ENCODE measurements around the gene DUSP6. TPM values are rescaled to one million over a fixed set of nuclear protein-coding genes. Genes with fewer than 3 reads are reported as not detected.
A peak's percentile ranks its signal among the peaks of the same experiment; 100 is the strongest.

DUSP6 gene
- total and polyA plus RNA-seq, 2 donors (not counting 1 experiment from before 2014, with no cell fraction given), result 7.0 to 50.0 TPM

- Histone ChIP-seq H3K27me3 (ENCODE audit: control insufficient read depth, insufficient read depth, low read length) (no peaks in the 10 kb centered on the region), H3K36me3 (ENCODE audit: control insufficient read depth, insufficient read depth, low read length) (no peaks in the 10 kb centered on the region), H3K4me2 (ENCODE audit: extremely low read depth, insufficient read depth, low read length) (no peak overlapping the region), H4K20me1 (ENCODE audit: control insufficient read depth, extremely low read depth, insufficient read depth, low read length) (no peaks in the 10 kb centered on the region), H3K4me3 (replicated peaks in 1 of 4; ENCODE audit: control extremely low read depth in 1 of 4, insufficient read depth in 1 of 4, low read depth in 3 of 4, low read length in 4 of 4) (no peak overlapping the region), H3K79me2 (ENCODE audit: control insufficient read depth, insufficient read depth, low read length) (no peaks in the 10 kb centered on the region), H3K9me3 (ENCODE audit: control insufficient read depth, insufficient read depth, low read depth, low read length) (no peaks in the 10 kb centered on the region), H3K4me1 (ENCODE audit: control insufficient read depth, extremely low read depth, insufficient read depth, low read length) (peaks cover 11% of the 10 kb centered on the region), H3K27ac (ENCODE audit: insufficient read depth, low read length) (peak overlapping the region; percentile 11), H3K9ac (ENCODE audit: insufficient read depth, low read length) (no peak overlapping the region), H2AFZ (ENCODE audit: low read length) (no peak overlapping the region)
- DNase-seq (ENCODE audit: low read depth in 2 of 2), result no peak
- no peak for TF ChIP-seq EZH2 (IDR thresholded peaks at IDR 0.05; ENCODE audit: low read length, missing control alignments)
- no peak for TF ChIP-seq CTCF (conservative IDR thresholded peaks at IDR 0.05 in 1 of 2, IDR thresholded peaks at IDR 0.05 in 1 of 2; ENCODE audit: low read depth in 1 of 2, low read length in 2 of 2)
Observed at GRCh38 chr12:89391726-89392336, 39.5 kb upstream of the DUSP6 start.

GRCh38 chr12:89390802-89391673 lies 38.7 kb upstream of the DUSP6 start:
- H3K9me3 ChIP-seq (ENCODE audit: control insufficient read depth, insufficient read depth, low read depth, low read length), result no peaks in the 10 kb centered on the region
- H3K4me2 ChIP-seq (ENCODE audit: extremely low read depth, insufficient read depth, low read length), result no peak overlapping the region
- H3K4me3 ChIP-seq (replicated peaks in 1 of 4; ENCODE audit: control extremely low read depth in 1 of 4, insufficient read depth in 1 of 4, low read depth in 3 of 4, low read length in 4 of 4), result no peak overlapping the region
- peak; percentile 47 to 88 for DNase-seq (ENCODE audit: low read depth in 2 of 2)
- no peak overlapping the region for H3K9ac ChIP-seq (ENCODE audit: insufficient read depth, low read length)
- H3K27me3 ChIP-seq (ENCODE audit: control insufficient read depth, insufficient read depth, low read length), result no peaks in the 10 kb centered on the region
- no peaks in the 10 kb centered on the region for H4K20me1 ChIP-seq (ENCODE audit: control insufficient read depth, extremely low read depth, insufficient read depth, low read length)
- no peaks in the 10 kb centered on the region for H3K79me2 ChIP-seq (ENCODE audit: control insufficient read depth, insufficient read depth, low read length)
- peak overlapping the region; percentile 11 for H3K27ac ChIP-seq (ENCODE audit: insufficient read depth, low read length)
- H3K36me3 ChIP-seq (ENCODE audit: control insufficient read depth, insufficient read depth, low read length), result no peaks in the 10 kb centered on the region
- TF ChIP-seq CTCF (conservative IDR thresholded peaks at IDR 0.05 in 1 of 2, IDR thresholded peaks at IDR 0.05 in 1 of 2; ENCODE audit: low read depth in 1 of 2, low read length in 2 of 2), result no peak
- no peak for TF ChIP-seq EZH2 (IDR thresholded peaks at IDR 0.05; ENCODE audit: low read length, missing control alignments)
- H2AFZ ChIP-seq (ENCODE audit: low read length), result no peak overlapping the region
- H3K4me1 ChIP-seq (ENCODE audit: control insufficient read depth, extremely low read depth, insufficient read depth, low read length), result peaks cover 11% of the 10 kb centered on the region
